ENCODE results near the gene SEMA6D.

The SEMA6D gene

DNA sequence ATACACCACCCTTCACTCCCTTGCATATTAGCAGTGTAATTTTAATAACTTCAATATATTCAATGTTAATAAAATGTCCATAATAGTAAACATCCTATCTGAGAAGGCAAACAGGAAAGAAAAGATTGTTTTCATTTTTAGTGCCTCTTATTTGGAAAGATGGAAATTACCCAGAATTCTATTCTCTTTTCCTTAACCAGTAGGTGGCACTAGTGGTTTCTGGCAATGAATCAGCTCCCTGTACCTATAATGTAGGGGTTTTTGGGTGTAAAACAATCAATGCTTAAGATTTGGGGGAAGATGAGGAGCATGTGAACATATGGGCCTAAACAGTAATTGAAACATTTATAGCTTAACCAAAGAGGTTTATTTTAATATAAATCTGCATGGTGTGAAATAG, 5.7 kb upstream of the SEMA6D start:
- H3K79me2 ChIP-seq (ENCODE audit: control insufficient read depth, low read length): no peaks in the 10 kb centered on the region
- H3K9me2 ChIP-seq (replicated peaks; ENCODE audit: control insufficient read depth, low read length): no peaks in the 10 kb centered on the region
- no peak overlapping the region for H3K4me3 ChIP-seq (ENCODE audit: low read length)
- no peaks in the 10 kb centered on the region for H3K27me3 ChIP-seq (ENCODE audit: control insufficient read depth, low read length)
- H3K4me2 ChIP-seq (ENCODE audit: low read length): no peak overlapping the region
- H3K27ac ChIP-seq (ENCODE audit: low read depth, low read length): no peak overlapping the region
- TF ChIP-seq, protein P1, sequence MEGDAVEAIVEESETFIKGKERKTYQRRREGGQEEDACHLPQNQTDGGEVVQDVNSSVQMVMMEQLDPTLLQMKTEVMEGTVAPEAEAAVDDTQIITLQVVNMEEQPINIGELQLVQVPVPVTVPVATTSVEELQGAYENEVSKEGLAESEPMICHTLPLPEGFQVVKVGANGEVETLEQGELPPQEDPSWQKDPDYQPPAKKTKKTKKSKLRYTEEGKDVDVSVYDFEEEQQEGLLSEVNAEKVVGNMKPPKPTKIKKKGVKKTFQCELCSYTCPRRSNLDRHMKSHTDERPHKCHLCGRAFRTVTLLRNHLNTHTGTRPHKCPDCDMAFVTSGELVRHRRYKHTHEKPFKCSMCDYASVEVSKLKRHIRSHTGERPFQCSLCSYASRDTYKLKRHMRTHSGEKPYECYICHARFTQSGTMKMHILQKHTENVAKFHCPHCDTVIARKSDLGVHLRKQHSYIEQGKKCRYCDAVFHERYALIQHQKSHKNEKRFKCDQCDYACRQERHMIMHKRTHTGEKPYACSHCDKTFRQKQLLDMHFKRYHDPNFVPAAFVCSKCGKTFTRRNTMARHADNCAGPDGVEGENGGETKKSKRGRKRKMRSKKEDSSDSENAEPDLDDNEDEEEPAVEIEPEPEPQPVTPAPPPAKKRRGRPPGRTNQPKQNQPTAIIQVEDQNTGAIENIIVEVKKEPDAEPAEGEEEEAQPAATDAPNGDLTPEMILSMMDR (IDR thresholded peaks at IDR 0.05; ENCODE audit: low read depth, low read length, poor library complexity, severe bottlenecking): peak; percentile 61
- TF ChIP-seq EZH2phosphoT487 (IDR thresholded peaks at IDR 0.05; ENCODE audit: borderline replicate concordance, low read length): no peak
- H3F3A ChIP-seq (ENCODE audit: control insufficient read depth, insufficient read depth): no peaks in the 10 kb centered on the region
- H3K9me3 ChIP-seq (ENCODE audit: control insufficient read depth, insufficient read depth, low read length): no peaks in the 10 kb centered on the region
- no peaks in the 10 kb centered on the region for H4K20me1 ChIP-seq (ENCODE audit: control insufficient read depth, insufficient read depth, low read depth, low read length)
- no peaks in the 10 kb centered on the region for H3K36me3 ChIP-seq (ENCODE audit: control insufficient read depth, low read length)
- H3K4me1 ChIP-seq (ENCODE audit: control insufficient read depth, low read length): no peaks in the 10 kb centered on the region

DNA sequence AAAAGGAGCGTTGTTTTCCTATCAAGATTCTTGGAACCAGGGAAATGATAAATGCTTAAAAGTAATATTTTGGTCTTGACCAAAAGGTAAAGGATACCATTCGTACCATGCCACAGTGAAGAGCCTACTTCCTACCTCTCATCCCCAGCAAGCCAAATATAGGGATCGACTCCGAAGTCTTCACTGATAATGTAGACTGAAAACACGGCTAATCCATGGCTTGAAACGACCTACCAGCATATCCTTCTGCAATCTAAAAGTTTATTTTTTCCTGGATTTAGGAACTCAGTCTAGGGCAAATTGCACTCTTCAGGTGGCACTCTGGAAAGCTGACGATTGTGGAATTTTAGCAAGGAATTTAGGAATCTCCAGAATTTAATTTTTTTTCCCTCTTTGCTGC, 1.9 kb upstream of the SEMA6D start:
- Histone ChIP-seq H3K27me3 (ENCODE audit: control insufficient read depth, low read length) (no peaks in the 10 kb centered on the region), H3K4me1 (ENCODE audit: control insufficient read depth, low read length) (no peaks in the 10 kb centered on the region), H3K9me2 (replicated peaks; ENCODE audit: control insufficient read depth, low read length) (no peaks in the 10 kb centered on the region), H3F3A (ENCODE audit: control insufficient read depth, insufficient read depth) (no peaks in the 10 kb centered on the region), H3K79me2 (ENCODE audit: control insufficient read depth, low read length) (no peaks in the 10 kb centered on the region), H4K20me1 (ENCODE audit: control insufficient read depth, insufficient read depth, low read depth, low read length) (no peaks in the 10 kb centered on the region), H3K27ac (ENCODE audit: low read depth, low read length) (no peak overlapping the region), H3K9me3 (ENCODE audit: control insufficient read depth, insufficient read depth, low read length) (no peaks in the 10 kb centered on the region), H3K4me2 (ENCODE audit: low read length) (no peak overlapping the region), H3K36me3 (ENCODE audit: control insufficient read depth, low read length) (no peaks in the 10 kb centered on the region), H3K4me3 (ENCODE audit: low read length) (no peak overlapping the region)
- TF ChIP-seq EZH2phosphoT487 (IDR thresholded peaks at IDR 0.05; ENCODE audit: borderline replicate concordance, low read length): no peak
- TF ChIP-seq, protein P1 (IDR thresholded peaks at IDR 0.05; ENCODE audit: low read depth, low read length, poor library complexity, severe bottlenecking): no peak

GRCh38 chr15:47715856-47716445, 1.4 kb upstream of the SEMA6D start:
- Histone ChIP-seq H3K9me2 (replicated peaks; ENCODE audit: control insufficient read depth, low read length) (no peaks in the 10 kb centered on the region), H3F3A (ENCODE audit: control insufficient read depth, insufficient read depth) (no peaks in the 10 kb centered on the region), H3K4me3 (ENCODE audit: low read length) (no peak overlapping the region), H3K27me3 (ENCODE audit: control insufficient read depth, low read length) (no peaks in the 10 kb centered on the region), H3K27ac (ENCODE audit: low read depth, low read length) (no peak overlapping the region), H3K36me3 (ENCODE audit: control insufficient read depth, low read length) (no peaks in the 10 kb centered on the region), H3K4me1 (ENCODE audit: control insufficient read depth, low read length) (no peaks in the 10 kb centered on the region), H3K9me3 (ENCODE audit: control insufficient read depth, insufficient read depth, low read length) (no peaks in the 10 kb centered on the region), H3K79me2 (ENCODE audit: control insufficient read depth, low read length) (no peaks in the 10 kb centered on the region), H3K4me2 (ENCODE audit: low read length) (no peak overlapping the region), H4K20me1 (ENCODE audit: control insufficient read depth, insufficient read depth, low read depth, low read length) (no peaks in the 10 kb centered on the region)
- TF ChIP-seq, protein P1 (IDR thresholded peaks at IDR 0.05; ENCODE audit: low read depth, low read length, poor library complexity, severe bottlenecking): no peak
- TF ChIP-seq EZH2phosphoT487 (IDR thresholded peaks at IDR 0.05; ENCODE audit: borderline replicate concordance, low read length): no peak
